ENCODE results near the gene SCFD1. TPM values are rescaled to one million over a fixed set of nuclear protein-coding genes. Genes with fewer than 3 reads are reported as not detected.

Gene SCFD1
- total RNA-seq, 2 donors from 2014 or later, result 20.5 to 28.6 TPM

DNA sequence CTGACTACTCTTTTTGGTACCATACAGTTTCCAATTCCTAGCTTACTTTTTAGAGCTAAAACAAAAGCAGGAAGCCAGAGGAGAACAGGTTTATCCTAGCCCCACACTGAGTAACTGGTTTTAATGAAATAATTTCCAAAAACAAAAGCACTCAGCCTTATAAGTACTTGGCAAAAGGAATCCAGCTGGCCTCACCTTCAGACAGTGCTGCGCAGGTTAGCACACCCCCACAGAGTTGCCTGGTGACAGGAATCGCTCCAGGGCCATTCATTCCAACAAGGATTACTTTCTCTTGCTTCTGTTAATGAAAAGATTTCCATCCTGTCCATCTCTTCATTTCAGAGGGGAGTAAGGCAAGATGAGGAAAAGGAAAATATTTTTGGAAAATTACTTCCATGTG, 84.6 kb downstream of the SCFD1 start:
- H3K36me3 ChIP-seq, result no peaks in the 10 kb centered on the region
- H3K4me3 ChIP-seq, result no peak overlapping the region
- no peaks in the 10 kb centered on the region for H3K4me1 ChIP-seq
- H3K27ac ChIP-seq, result no peak overlapping the region
- no peaks in the 10 kb centered on the region for H3K9me3 ChIP-seq
- H3K27me3 ChIP-seq, result no peaks in the 10 kb centered on the region
- TF ChIP-seq, protein P1, sequence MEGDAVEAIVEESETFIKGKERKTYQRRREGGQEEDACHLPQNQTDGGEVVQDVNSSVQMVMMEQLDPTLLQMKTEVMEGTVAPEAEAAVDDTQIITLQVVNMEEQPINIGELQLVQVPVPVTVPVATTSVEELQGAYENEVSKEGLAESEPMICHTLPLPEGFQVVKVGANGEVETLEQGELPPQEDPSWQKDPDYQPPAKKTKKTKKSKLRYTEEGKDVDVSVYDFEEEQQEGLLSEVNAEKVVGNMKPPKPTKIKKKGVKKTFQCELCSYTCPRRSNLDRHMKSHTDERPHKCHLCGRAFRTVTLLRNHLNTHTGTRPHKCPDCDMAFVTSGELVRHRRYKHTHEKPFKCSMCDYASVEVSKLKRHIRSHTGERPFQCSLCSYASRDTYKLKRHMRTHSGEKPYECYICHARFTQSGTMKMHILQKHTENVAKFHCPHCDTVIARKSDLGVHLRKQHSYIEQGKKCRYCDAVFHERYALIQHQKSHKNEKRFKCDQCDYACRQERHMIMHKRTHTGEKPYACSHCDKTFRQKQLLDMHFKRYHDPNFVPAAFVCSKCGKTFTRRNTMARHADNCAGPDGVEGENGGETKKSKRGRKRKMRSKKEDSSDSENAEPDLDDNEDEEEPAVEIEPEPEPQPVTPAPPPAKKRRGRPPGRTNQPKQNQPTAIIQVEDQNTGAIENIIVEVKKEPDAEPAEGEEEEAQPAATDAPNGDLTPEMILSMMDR (IDR thresholded peaks at IDR 0.05), result no peak
- DNase-seq (ENCODE audit: low spot score), result no peak

DNA sequence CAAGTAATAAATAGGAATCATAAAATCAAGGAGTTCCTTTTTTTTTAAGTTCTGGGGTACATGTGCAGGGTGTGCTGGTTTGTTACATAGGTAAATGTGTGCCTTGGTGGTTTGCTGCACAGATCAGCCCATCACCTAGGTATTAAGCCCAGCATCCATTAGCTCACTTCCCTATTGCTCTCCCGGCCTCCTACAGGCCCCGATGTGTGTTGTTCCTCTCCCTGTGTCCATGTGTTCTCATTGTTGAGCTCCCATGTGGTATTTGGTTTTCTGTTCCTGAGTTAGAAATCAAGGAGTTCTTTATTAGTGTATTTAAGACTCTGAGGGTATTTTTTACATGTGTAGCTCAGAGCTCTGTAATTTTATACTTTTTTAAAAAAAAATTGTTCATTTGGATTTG, 86.0 kb downstream of the SCFD1 start:
- Histone ChIP-seq H3K9me3 (no peaks in the 10 kb centered on the region), H3K27me3 (no peaks in the 10 kb centered on the region), H3K4me1 (no peaks in the 10 kb centered on the region), H3K27ac (no peak overlapping the region), H3K36me3 (no peaks in the 10 kb centered on the region), H3K4me3 (no peak overlapping the region)
- TF ChIP-seq, protein P1 (IDR thresholded peaks at IDR 0.05), result no peak
- no peak for DNase-seq (ENCODE audit: low spot score)

DNA sequence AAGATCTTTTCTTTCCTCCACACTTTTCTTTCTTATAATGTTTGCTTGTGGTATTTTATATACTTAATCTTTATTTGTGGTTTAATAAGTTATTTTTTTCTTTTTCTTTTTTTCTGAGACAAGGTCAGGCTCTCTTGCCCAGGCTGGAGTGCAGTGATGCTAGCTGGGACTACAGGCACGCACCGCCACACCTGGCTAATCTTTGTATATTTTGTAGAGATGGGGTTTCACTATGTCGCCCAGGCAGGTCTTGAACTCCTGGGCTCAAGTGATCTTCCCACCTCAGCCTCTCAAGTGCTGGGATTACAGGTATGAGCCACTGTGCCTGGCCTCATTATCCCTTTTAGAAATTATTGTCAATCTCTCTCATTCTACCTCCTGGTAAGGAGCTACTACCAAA, 87.1 kb downstream of the SCFD1 start:
- Histone ChIP-seq H3K27ac (no peak overlapping the region), H3K4me3 (no peak overlapping the region), H3K27me3 (no peaks in the 10 kb centered on the region), H3K36me3 (no peaks in the 10 kb centered on the region), H3K4me1 (no peaks in the 10 kb centered on the region), H3K9me3 (no peaks in the 10 kb centered on the region)
- DNase-seq (ENCODE audit: low spot score), result no peak
- TF ChIP-seq, protein P1 (IDR thresholded peaks at IDR 0.05), result no peak

DNA sequence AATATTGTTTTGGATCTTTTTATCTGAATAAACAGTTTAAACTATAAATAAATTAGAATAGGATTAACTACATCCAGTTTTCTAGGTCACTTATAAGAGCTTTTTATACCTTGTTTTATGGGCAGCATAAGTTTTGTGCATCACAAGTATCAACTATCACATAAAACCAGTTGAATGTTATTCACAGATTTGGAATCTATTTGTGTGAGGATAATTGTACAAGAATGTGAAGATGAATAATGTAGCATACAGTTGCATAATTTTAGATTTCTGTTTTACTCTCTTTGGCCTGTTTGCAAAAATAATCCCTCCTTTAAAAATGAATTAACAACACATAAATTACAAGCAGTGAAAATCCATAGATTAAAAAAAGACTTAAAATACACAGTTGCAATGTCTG, 88.8 kb downstream of the SCFD1 start:
- H3K27ac ChIP-seq, result no peak overlapping the region
- no peaks in the 10 kb centered on the region for H3K9me3 ChIP-seq
- no peaks in the 10 kb centered on the region for H3K36me3 ChIP-seq
- H3K27me3 ChIP-seq, result no peaks in the 10 kb centered on the region
- H3K4me1 ChIP-seq, result no peaks in the 10 kb centered on the region
- no peak for DNase-seq (ENCODE audit: low spot score)
- TF ChIP-seq, protein P1 (IDR thresholded peaks at IDR 0.05), result no peak
- H3K4me3 ChIP-seq, result no peak overlapping the region

DNA sequence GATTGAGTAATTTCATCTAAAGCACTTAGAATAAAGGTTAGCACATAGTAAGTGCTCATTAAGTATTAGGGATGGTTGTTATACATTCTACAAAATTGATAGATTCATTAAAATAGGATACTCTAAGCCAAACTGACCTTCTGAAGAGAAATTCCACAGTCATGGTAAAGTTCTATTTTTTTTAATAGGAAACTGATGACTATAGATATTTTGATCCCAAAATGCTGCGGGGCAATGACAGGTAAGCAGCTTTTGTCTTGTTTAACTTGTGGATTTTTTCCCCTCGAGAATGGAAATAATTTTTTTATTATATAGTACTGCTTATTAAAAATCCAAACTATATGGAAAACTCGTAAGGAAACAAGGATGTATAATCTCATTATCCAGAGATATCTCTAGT, 97.0 kb downstream of the SCFD1 start:
- TF ChIP-seq, protein P1 (IDR thresholded peaks at IDR 0.05), result no peak
- Histone ChIP-seq H3K4me3 (no peak overlapping the region), H3K36me3 (peaks cover 10% of the 10 kb centered on the region), H3K27me3 (no peaks in the 10 kb centered on the region), H3K27ac (no peak overlapping the region), H3K4me1 (no peaks in the 10 kb centered on the region), H3K9me3 (no peaks in the 10 kb centered on the region)
- no peak for DNase-seq (ENCODE audit: low spot score)

DNA sequence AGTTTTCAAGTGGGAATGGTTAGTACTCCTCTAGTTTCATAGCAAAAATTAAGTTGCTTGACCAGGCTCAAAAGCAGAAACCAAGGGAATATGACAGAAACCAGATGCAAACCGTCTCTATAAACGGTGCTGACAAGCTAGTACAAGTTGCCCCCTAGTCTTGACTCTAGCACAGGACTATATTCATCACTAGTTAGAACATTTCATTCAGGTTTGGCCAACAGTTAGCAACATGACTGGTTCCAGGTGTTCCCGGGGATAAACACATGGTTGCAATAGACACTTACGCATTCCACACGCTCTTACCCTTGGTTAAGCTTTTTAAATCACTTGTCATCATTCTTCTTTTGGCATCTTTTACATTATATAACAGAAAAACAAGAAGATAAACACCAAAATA, 103.6 kb downstream of the SCFD1 start:
- TF ChIP-seq, protein P1 (IDR thresholded peaks at IDR 0.05), result no peak
- H3K36me3 ChIP-seq, result peaks cover 24% of the 10 kb centered on the region
- no peaks in the 10 kb centered on the region for H3K27me3 ChIP-seq
- peaks cover 0 to 4% of the 10 kb centered on the region in 2 donors for H3K9me3 ChIP-seq
- peaks cover 0 to 9% of the 10 kb centered on the region in 2 donors for H3K4me1 ChIP-seq
- no peak for DNase-seq (ENCODE audit: low spot score)
- no peak overlapping the region for H3K4me3 ChIP-seq
- no peak overlapping the region for H3K27ac ChIP-seq
